GM23338 (cell line): Measurements from ENCODE around the gene RGS6. TPM values are rescaled to one million over a fixed set of nuclear protein-coding genes. Genes with fewer than 3 reads are reported as not detected.

ENCODE experiments used
- ATAC-seq: fragments of 200-7000 bp; cut with Tn5 transposase; 3 replicates; pipeline ENCODE4 v1.9.1; 2020
- DNase-seq: peaks from one replicate; pipeline ENCODE4 v3.0.0-alpha.2; 2015; ENCODE audit warnings: low spot score
- H2AFZ ChIP-seq: fragments of 200-600 bp; sonication (generic); 2 replicates; pipeline ENCODE4 v1.8.0; 2016; ENCODE audit warnings: antibody characterized with exemption, mild to moderate bottlenecking, moderate library complexity
- H3F3A ChIP-seq: fragments of 200-600 bp; sonication (generic); replicated peaks from 2 replicates; pipeline ENCODE4 v1.8.0; 2017; ENCODE audit warnings: antibody characterized with exemption, mixed run types, low read depth
- H3K27ac ChIP-seq: fragments of 200-600 bp; sonication (generic); 2 replicates; pipeline ENCODE4 v1.6.1; 2016; ENCODE audit warnings: low read depth
- H3K27me3 ChIP-seq: fragments of 200-600 bp; sonication (generic); 2 replicates; pipeline ENCODE4 v1.8.0; 2016; ENCODE audit warnings: mild to moderate bottlenecking, mixed run types, moderate library complexity; ENCODE audit not compliant: insufficient read depth
- H3K36me3 ChIP-seq: fragments of 200-600 bp; sonication (generic); 2 replicates; pipeline ENCODE4 v1.8.0; 2016; ENCODE audit warnings: mild to moderate bottlenecking; ENCODE audit not compliant: insufficient read depth
- H3K4me1 ChIP-seq: fragments of 200-600 bp; sonication (generic); 2 replicates; pipeline ENCODE4 v1.8.0; 2016; ENCODE audit warnings: mild to moderate bottlenecking, moderate library complexity; ENCODE audit not compliant: insufficient read depth
- H3K4me2 ChIP-seq: fragments of 200-600 bp; sonication (generic); 2 replicates; pipeline ENCODE4 v1.7.1; 2017; ENCODE audit warnings: mixed run types
- H3K4me3 ChIP-seq: fragments of 200-600 bp; sonication (generic); 2 replicates; pipeline ENCODE4 v1.6.1; 2016; ENCODE audit warnings: mixed run types
- H3K79me2 ChIP-seq: fragments of 200-600 bp; sonication (generic); replicated peaks from 2 replicates; pipeline ENCODE4 v1.8.0; 2017; ENCODE audit warnings: mild to moderate bottlenecking; ENCODE audit not compliant: insufficient read depth
- H3K9me2 ChIP-seq: fragments of 200-600 bp; sonication (generic); 2 replicates; pipeline ENCODE4 v1.8.0; 2017; ENCODE audit not compliant: insufficient read depth
- H4K20me1 ChIP-seq: fragments of 200-600 bp; sonication (generic); replicated peaks from 2 replicates; pipeline ENCODE4 v1.8.0; 2017; ENCODE audit warnings: mild to moderate bottlenecking; ENCODE audit not compliant: insufficient read depth
- H3K27ac Mint-ChIP-seq: 2 replicates; pipeline ENCODE4 v1.8.0; 2020; ENCODE audit warnings: inconsistent platforms, mild to moderate bottlenecking, moderate library complexity, mixed read lengths
- H3K27me3 Mint-ChIP-seq: 3 replicates; pipeline ENCODE4 v1.8.0; 2022; ENCODE audit warnings: low read depth, mild to moderate bottlenecking, moderate library complexity, mixed read lengths, inconsistent platforms; ENCODE audit not compliant: insufficient read depth, poor library complexity
- H3K36me3 Mint-ChIP-seq: 3 replicates; pipeline ENCODE4 v1.8.0; 2021; ENCODE audit warnings: low read depth, mild to moderate bottlenecking, inconsistent platforms, moderate library complexity, mixed read lengths
- H3K4me1 Mint-ChIP-seq: 3 replicates; pipeline ENCODE4 v1.8.0; 2020; ENCODE audit warnings: mild to moderate bottlenecking, inconsistent platforms, mixed read lengths
- H3K4me3 Mint-ChIP-seq: 3 replicates; pipeline ENCODE4 v1.8.0; 2021; ENCODE audit warnings: moderate library complexity, mild to moderate bottlenecking, inconsistent platforms, mixed read lengths
- H3K9me3 Mint-ChIP-seq: 3 replicates; pipeline ENCODE4 v1.8.0; 2020; ENCODE audit warnings: moderate library complexity, mild to moderate bottlenecking, inconsistent platforms, mixed read lengths
- CREB1 ChIP-seq: fragments of 250-450 bp; sonication (Bioruptor Pico); IDR thresholded peaks from 2 replicates; pipeline ENCODE4 v1.5.0; 2020; ENCODE audit warnings: low read depth, mild to moderate bottlenecking, moderate library complexity
- CTCF ChIP-seq, 2 experiments: fragments of 200-600 bp in 1 of 2; sonication (generic) in 1 of 2; conservative IDR thresholded peaks; 2 replicates each; pipeline versions ENCODE4 v1.5.1 to v1.6.1; 2016 to 2017; ENCODE audit warnings: antibody characterized with exemption in 2 of 2, low read depth in 2 of 2, mild to moderate bottlenecking in 2 of 2, moderate library complexity in 1 of 2
- ETS1 ChIP-seq: IDR thresholded peaks from 2 replicates; pipeline ENCODE4 v1.6.1; 2016; ENCODE audit warnings: antibody characterized with exemption
- EZH2 ChIP-seq: fragments of 200-600 bp; sonication (generic); IDR thresholded peaks from one replicate; pipeline ENCODE4 v1.8.0; 2017; ENCODE audit warnings: antibody characterized with exemption, mild to moderate bottlenecking, low read depth; ENCODE audit not compliant: unreplicated experiment
- EZH2phosphoT487 ChIP-seq: fragments of 200-600 bp; sonication (generic); IDR thresholded peaks from one replicate; pipeline ENCODE4 v1.8.1; 2018; ENCODE audit warnings: antibody characterized with exemption; ENCODE audit not compliant: unreplicated experiment
- JUNB ChIP-seq: IDR thresholded peaks from one replicate; pipeline ENCODE4 v1.6.1; 2016; ENCODE audit warnings: antibody characterized with exemption; ENCODE audit not compliant: unreplicated experiment
- NANOG ChIP-seq: IDR thresholded peaks from 2 replicates; pipeline ENCODE4 v1.6.1; 2016; ENCODE audit warnings: antibody characterized with exemption, borderline replicate concordance
- POLR2AphosphoS5 ChIP-seq: IDR thresholded peaks from 2 replicates; pipeline ENCODE4 v1.6.1; 2016; ENCODE audit warnings: antibody characterized with exemption, low read depth
- STAT1 ChIP-seq: IDR thresholded peaks from one replicate; pipeline ENCODE4 v1.6.1; 2016; ENCODE audit warnings: antibody characterized with exemption; ENCODE audit not compliant: unreplicated experiment
- ZNF114 ChIP-seq: fragments of 250-450 bp; sonication (Bioruptor Pico); IDR thresholded peaks from 2 replicates; pipeline ENCODE4 v1.5.0; 2020; ENCODE audit warnings: mild to moderate bottlenecking, moderate library complexity
- ZNF331 ChIP-seq: fragments of 250-450 bp; sonication (Bioruptor Pico); IDR thresholded peaks from 2 replicates; pipeline ENCODE4 v1.5.0; 2020; ENCODE audit warnings: low read depth, mild to moderate bottlenecking, moderate library complexity
- ZNF462 ChIP-seq: fragments of 250-450 bp; sonication (Bioruptor Pico); IDR thresholded peaks from 2 replicates; pipeline ENCODE4 v1.5.0; 2020; ENCODE audit warnings: mild to moderate bottlenecking, moderate library complexity
- polyA plus RNA-seq: library from polyadenylated mRNA; unstranded; fragments of >200 nt; fragmentation: Nextera tagmentation; extraction: Ambion mirVana; gene quantifications from 2 replicates; pipeline ENCODE4 v1.2.1, GENCODE V29; 2016
- total RNA-seq: library from RNA; depleted of rRNA; stranded (reverse); fragments of >200 nt; shearing (Covaris generic); gene quantifications from 2 replicates; pipeline ENCODE4 v1.2.3, GENCODE V29; 2014

RGS6 gene
- total and polyA plus RNA-seq, 2 experiments from 2014 or later, result 0.66 to 0.83 TPM

- Histone ChIP-seq H3F3A (no peaks in the 10 kb centered on the region), H3K36me3 (no peaks in the 10 kb centered on the region), H3K4me1 (peaks cover 13% of the 10 kb centered on the region), H3K4me3 (no peak overlapping the region), H3K9me2 (peaks cover 5% of the 10 kb centered on the region; the same call in 1 of the 2 replicates), H3K4me2 (no peak overlapping the region), H4K20me1 (no peaks in the 10 kb centered on the region), H3K27ac (no peak overlapping the region), H3K79me2 (no peaks in the 10 kb centered on the region), H2AFZ (no peak overlapping the region), H3K27me3 (no peaks in the 10 kb centered on the region)
- Mint-ChIP-seq H3K27ac (no peak overlapping the region), H3K27me3 (peaks cover 4% of the 10 kb centered on the region), H3K4me3 (no peak overlapping the region), H3K36me3 (no peaks in the 10 kb centered on the region), H3K9me3 (no peaks in the 10 kb centered on the region), H3K4me1 (peaks cover 26% of the 10 kb centered on the region)
- DNase-seq (no peak), ATAC-seq (no peak)
- no peak for TF ChIP-seq POLR2AphosphoS5
- no peak for TF ChIP-seq JUNB
- no peak for TF ChIP-seq EZH2phosphoT487
- no peak for TF ChIP-seq CREB1
- TF ChIP-seq CTCF (conservative IDR thresholded peaks at IDR 0.05; ENCODE audit: low read depth in 2 of 2), result no peak
- no peak for TF ChIP-seq EZH2
- TF ChIP-seq STAT1, result no peak
- TF ChIP-seq NANOG, result no peak
- no peak for TF ChIP-seq ZNF114 (CRISPR knock-in tag)
- no peak for TF ChIP-seq ZNF331 (CRISPR knock-in tag)
- no peak for TF ChIP-seq ETS1
These were observed 618.3 kb downstream of the RGS6 start for GRCh38 chr14:72550513-72550912.

- H3K4me1 ChIP-seq, result peaks cover 13% of the 10 kb centered on the region
- no peak overlapping the region for H3K4me2 ChIP-seq
- no peak overlapping the region for H3K27ac Mint-ChIP-seq
- H3K79me2 ChIP-seq, result no peaks in the 10 kb centered on the region
- H2AFZ ChIP-seq, result no peak overlapping the region
- no peaks in the 10 kb centered on the region for H3K9me3 Mint-ChIP-seq
- H3K9me2 ChIP-seq, result peaks cover 5% of the 10 kb centered on the region; the same call in 1 of the 2 replicates
- no peak for ATAC-seq
- no peaks in the 10 kb centered on the region for H4K20me1 ChIP-seq
- no peak overlapping the region for H3K4me3 Mint-ChIP-seq
- H3K36me3 ChIP-seq, result no peaks in the 10 kb centered on the region
- no peaks in the 10 kb centered on the region for H3K36me3 Mint-ChIP-seq
- no peak for DNase-seq
- no peak overlapping the region for H3K27ac ChIP-seq
- H3F3A ChIP-seq, result no peaks in the 10 kb centered on the region
- no peak overlapping the region for H3K4me3 ChIP-seq
- no peaks in the 10 kb centered on the region for H3K27me3 ChIP-seq
- H3K4me1 Mint-ChIP-seq, result peaks cover 24% of the 10 kb centered on the region
- H3K27me3 Mint-ChIP-seq, result peaks cover 4% of the 10 kb centered on the region
- no peak for TF ChIP-seq JUNB
- no peak for TF ChIP-seq CTCF (conservative IDR thresholded peaks at IDR 0.05; ENCODE audit: low read depth in 2 of 2)
- TF ChIP-seq ZNF462 (CRISPR knock-in tag), result no peak
- TF ChIP-seq NANOG, result no peak
- no peak for TF ChIP-seq CREB1
- no peak for TF ChIP-seq EZH2phosphoT487
These were observed 620.0 kb downstream of the RGS6 start for GRCh38 chr14:72552236-72552635.
